ENCODE data around the gene NPY. TPM values are rescaled to one million over a fixed set of nuclear protein-coding genes. Genes with fewer than 3 reads are reported as not detected.
"Not testable (repeated sequence)": the region's sequence is repeated elsewhere in the genome, so short reads cannot be mapped to it uniquely, and the experiment has no call there.

NPY gene
- total and polyA plus RNA-seq, 2 donors from 2014 or later: not detected

- intact Hi-C loops (cut with DNase I): no loop called here
- DNase-seq (no peak), FAIRE-seq (no peak)
- TF ChIP-seq CTCF (IDR thresholded peaks at IDR 0.05; ENCODE audit: borderline replicate concordance, extremely low read depth, insufficient read depth): no peak
- H3K9me3 ChIP-seq (ENCODE audit: control insufficient read depth in 2 of 3, insufficient read depth in 1 of 3, low read length in 3 of 3): peaks cover 0 to 2% (median 0%) of the 10 kb centered on the region in 3 donors
- H3K27me3 ChIP-seq (ENCODE audit: control insufficient read depth, insufficient read depth, low read length): no peaks in the 10 kb centered on the region
- H3K4me1 ChIP-seq (ENCODE audit: control insufficient read depth in 2 of 3, insufficient read depth in 2 of 3, low read depth in 1 of 3, low read length in 3 of 3): no peaks in the 10 kb centered on the region
- H3K9ac ChIP-seq (ENCODE audit: low read length in 3 of 3): no peak overlapping the region
- H3K27ac ChIP-seq (ENCODE audit: low read depth in 2 of 2, low read length in 2 of 2): no peak overlapping the region
- H3K4me3 ChIP-seq (ENCODE audit: low read length in 3 of 3): no peak overlapping the region
- H3K36me3 ChIP-seq (ENCODE audit: control insufficient read depth in 2 of 3, insufficient read depth in 3 of 3, low read length in 3 of 3): no peaks in the 10 kb centered on the region
Measured at GRCh38 chr7:24255139-24255538, 28.9 kb upstream of the NPY start.

- H3K4me1 ChIP-seq (ENCODE audit: control insufficient read depth in 2 of 3, insufficient read depth in 2 of 3, low read depth in 1 of 3, low read length in 3 of 3); intact Hi-C loops (cut with DNase I); H3K36me3 ChIP-seq (ENCODE audit: control insufficient read depth in 2 of 3, insufficient read depth in 3 of 3, low read length in 3 of 3); H3K27me3 ChIP-seq (ENCODE audit: control insufficient read depth, insufficient read depth, low read length); DNase-seq; H3K27ac ChIP-seq (ENCODE audit: low read depth in 2 of 2, low read length in 2 of 2); H3K9me3 ChIP-seq (ENCODE audit: control insufficient read depth in 2 of 3, insufficient read depth in 1 of 3, low read length in 3 of 3); H3K4me3 ChIP-seq (ENCODE audit: low read length in 3 of 3); FAIRE-seq; H3K9ac ChIP-seq (ENCODE audit: low read length in 3 of 3): not testable (repeated sequence)
Measured at GRCh38 chr7:24258324-24258723, 25.7 kb upstream of the NPY start.

- FAIRE-seq (no peak), DNase-seq (no peak)
- intact Hi-C loops (cut with DNase I): no loop called here
- H3K27ac ChIP-seq (ENCODE audit: low read depth in 2 of 2, low read length in 2 of 2): no peak overlapping the region
- H3K4me1 ChIP-seq (ENCODE audit: control insufficient read depth in 2 of 3, insufficient read depth in 2 of 3, low read depth in 1 of 3, low read length in 3 of 3): no peaks in the 10 kb centered on the region
- no peak overlapping the region for H3K4me3 ChIP-seq (ENCODE audit: low read length in 3 of 3)
- TF ChIP-seq CTCF (IDR thresholded peaks at IDR 0.05; ENCODE audit: borderline replicate concordance, extremely low read depth, insufficient read depth): no peak
- H3K36me3 ChIP-seq (ENCODE audit: control insufficient read depth in 2 of 3, insufficient read depth in 3 of 3, low read length in 3 of 3): no peaks in the 10 kb centered on the region
- no peaks in the 10 kb centered on the region for H3K27me3 ChIP-seq (ENCODE audit: control insufficient read depth, insufficient read depth, low read length)
- no peaks in the 10 kb centered on the region for H3K9me3 ChIP-seq (ENCODE audit: control insufficient read depth in 2 of 3, insufficient read depth in 1 of 3, low read length in 3 of 3)
- H3K9ac ChIP-seq (ENCODE audit: low read length in 3 of 3): no peak overlapping the region
Measured at GRCh38 chr7:24271938-24272337, 12.1 kb upstream of the NPY start.

- no peak for FAIRE-seq
- no peak overlapping the region for H3K4me3 ChIP-seq (ENCODE audit: low read length in 3 of 3)
Measured at GRCh38 chr7:24279512-24279911, 4.5 kb upstream of the NPY start.

More at GRCh38 chr7:24279512-24279911, 4.5 kb upstream of the NPY start:
- Histone ChIP-seq H3K9ac (ENCODE audit: low read length in 3 of 3) (no peak overlapping the region), H3K27ac (ENCODE audit: low read depth in 2 of 2, low read length in 2 of 2) (no peak overlapping the region), H3K36me3 (ENCODE audit: control insufficient read depth in 2 of 3, insufficient read depth in 3 of 3, low read length in 3 of 3) (no peaks in the 10 kb centered on the region), H3K27me3 (ENCODE audit: control insufficient read depth, insufficient read depth, low read length) (peaks cover 19% of the 10 kb centered on the region), H3K4me1 (ENCODE audit: control insufficient read depth in 2 of 3, insufficient read depth in 2 of 3, low read depth in 1 of 3, low read length in 3 of 3) (no peaks in the 10 kb centered on the region), H3K9me3 (ENCODE audit: control insufficient read depth in 2 of 3, insufficient read depth in 1 of 3, low read length in 3 of 3) (no peaks in the 10 kb centered on the region)
- DNase-seq: no peak
- intact Hi-C loops (cut with DNase I): no loop called here
- TF ChIP-seq CTCF (IDR thresholded peaks at IDR 0.05; ENCODE audit: borderline replicate concordance, extremely low read depth, insufficient read depth): no peak
